ENCODE measurements around the gene PSME1. TPM values are rescaled to one million over a fixed set of nuclear protein-coding genes. Genes with fewer than 3 reads are reported as not detected.
A peak's percentile ranks its signal among the peaks of the same experiment; 100 is the strongest.

The PSME1 gene
- total RNA-seq, 2 donors from 2014 or later = 78.4 to 93.7 TPM

DNA sequence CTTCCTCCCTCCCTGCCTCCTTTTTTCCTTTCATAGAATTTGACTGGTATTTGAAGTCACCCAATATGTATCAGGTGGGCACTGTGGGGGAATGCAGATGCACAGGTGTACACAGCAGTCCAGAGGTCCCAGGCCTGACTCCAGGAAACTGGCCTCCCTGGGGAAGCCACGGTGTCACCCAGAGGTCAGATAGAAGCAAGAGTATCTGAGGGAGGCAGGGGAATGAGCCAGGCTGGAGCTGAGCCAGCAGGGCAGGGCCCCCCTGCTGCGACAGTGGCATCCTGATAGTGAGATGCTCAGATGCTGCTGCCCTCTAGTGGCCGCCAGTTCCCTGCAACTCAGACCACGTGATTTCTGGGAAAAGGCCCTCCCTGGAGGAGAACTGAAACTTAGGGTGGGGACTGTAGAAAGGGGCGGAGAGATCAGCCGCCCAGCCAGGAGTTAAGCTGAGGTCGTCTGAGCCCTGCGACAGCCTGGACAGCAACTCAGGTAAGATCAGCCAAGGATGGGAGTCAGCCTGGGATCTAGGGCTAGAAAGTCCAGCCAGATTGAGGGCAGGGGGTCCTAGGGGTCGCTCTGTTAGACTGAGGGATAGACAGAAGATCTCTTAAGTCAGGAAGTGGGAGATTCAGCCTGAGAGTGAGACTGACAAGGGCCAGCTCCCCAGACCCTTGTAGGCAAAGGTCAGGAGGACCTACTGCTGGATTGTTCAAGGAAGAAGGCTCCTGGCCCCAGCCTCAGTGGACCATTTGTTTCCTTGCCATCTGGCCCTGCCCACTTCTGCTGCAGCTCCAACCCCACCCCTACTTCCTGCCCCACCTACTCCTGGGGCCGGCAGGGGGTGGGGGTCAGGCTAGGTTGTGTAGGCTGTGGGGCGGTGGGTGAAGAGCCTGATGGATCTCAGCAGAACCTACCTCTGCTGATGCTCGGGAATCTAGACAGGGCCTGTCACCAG, 25.1 kb downstream of the PSME1 start, which contains the start of gene IRF9:
IRF9 (plus strand) TSS at position 416 of the 955 bp plus-strand sequence. CDS start 880 bp downstream, outside the sequence.
- 1 to 2% methylated on average over 11 to 12 of the region's 12 CpGs for WGBS, 2 donors
- intact Hi-C loops (cut with DNase I) = loop anchor here (10.0 kb wide), 1 partner anchor 106 kb away; the partner anchor contains the start of gene CARMIL3

DNA sequence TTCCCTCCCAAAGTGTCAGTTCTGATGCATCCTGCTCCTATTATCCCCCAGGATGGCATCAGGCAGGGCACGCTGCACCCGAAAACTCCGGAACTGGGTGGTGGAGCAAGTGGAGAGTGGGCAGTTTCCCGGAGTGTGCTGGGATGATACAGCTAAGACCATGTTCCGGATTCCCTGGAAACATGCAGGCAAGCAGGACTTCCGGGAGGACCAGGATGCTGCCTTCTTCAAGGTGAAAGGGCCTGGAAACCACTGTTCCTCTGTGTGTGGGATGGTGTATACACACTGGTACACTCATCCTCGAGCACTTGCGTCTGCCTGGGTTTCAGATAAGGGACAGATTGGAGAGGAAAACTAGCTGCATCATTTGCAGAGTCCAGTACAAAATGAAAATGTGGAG, 26.1 kb downstream of the PSME1 start:
- TF ChIP-seq POLR2A (IDR thresholded peaks at IDR 0.05) = no peak
- TF ChIP-seq, protein P1, sequence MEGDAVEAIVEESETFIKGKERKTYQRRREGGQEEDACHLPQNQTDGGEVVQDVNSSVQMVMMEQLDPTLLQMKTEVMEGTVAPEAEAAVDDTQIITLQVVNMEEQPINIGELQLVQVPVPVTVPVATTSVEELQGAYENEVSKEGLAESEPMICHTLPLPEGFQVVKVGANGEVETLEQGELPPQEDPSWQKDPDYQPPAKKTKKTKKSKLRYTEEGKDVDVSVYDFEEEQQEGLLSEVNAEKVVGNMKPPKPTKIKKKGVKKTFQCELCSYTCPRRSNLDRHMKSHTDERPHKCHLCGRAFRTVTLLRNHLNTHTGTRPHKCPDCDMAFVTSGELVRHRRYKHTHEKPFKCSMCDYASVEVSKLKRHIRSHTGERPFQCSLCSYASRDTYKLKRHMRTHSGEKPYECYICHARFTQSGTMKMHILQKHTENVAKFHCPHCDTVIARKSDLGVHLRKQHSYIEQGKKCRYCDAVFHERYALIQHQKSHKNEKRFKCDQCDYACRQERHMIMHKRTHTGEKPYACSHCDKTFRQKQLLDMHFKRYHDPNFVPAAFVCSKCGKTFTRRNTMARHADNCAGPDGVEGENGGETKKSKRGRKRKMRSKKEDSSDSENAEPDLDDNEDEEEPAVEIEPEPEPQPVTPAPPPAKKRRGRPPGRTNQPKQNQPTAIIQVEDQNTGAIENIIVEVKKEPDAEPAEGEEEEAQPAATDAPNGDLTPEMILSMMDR (IDR thresholded peaks at IDR 0.05) = no peak
- intact Hi-C loops (cut with DNase I) = loop anchor here (10.0 kb wide), 1 partner anchor 107 kb away; the partner anchor contains the start of gene CARMIL3
- DNase-seq (no peak), ATAC-seq (no peak)
- WGBS, 2 donors = 52 to 58% methylated on average over 8 of the region's 8 CpGs
- peak overlapping the region in 3 of 4 donors; percentile 79 to 89 (median 88) for H3K27ac ChIP-seq
- peaks cover 35% of the 10 kb centered on the region for H3K4me1 ChIP-seq
- peak overlapping the region in 1 of 2 donors; percentile 39 for H3K4me3 ChIP-seq
- H3K27me3 ChIP-seq = no peaks in the 10 kb centered on the region
- H3K36me3 ChIP-seq (replicated peaks in 1 of 2; ENCODE audit: insufficient read depth in 1 of 2, low read depth in 2 of 2) = peaks cover 7 to 38% of the 10 kb centered on the region in 2 donors
- H3K9me3 ChIP-seq = no peaks in the 10 kb centered on the region

More for the DNA sequence above, 25.1 kb downstream of the PSME1 start, which contains the start of gene IRF9:
- DNase-seq = peak; percentile 97 to 98 (median 98)
- peaks cover 35% of the 10 kb centered on the region for H3K4me1 ChIP-seq
- H3K4me3 ChIP-seq = peak within 1 kb of the TSS; percentile 39 to 48
- H3K27me3 ChIP-seq = no peaks in the 10 kb centered on the region
- peak within 1 kb of the TSS; percentile 79 to 89 (median 84) for H3K27ac ChIP-seq
- H3K36me3 ChIP-seq (replicated peaks in 1 of 2; ENCODE audit: insufficient read depth in 1 of 2, low read depth in 2 of 2) = peaks cover 10 to 44% of the 10 kb centered on the region in 2 donors
- H3K9me3 ChIP-seq = no peaks in the 10 kb centered on the region
- TF ChIP-seq POLR2A (IDR thresholded peaks at IDR 0.05) = peak; percentile 10 to 81 (median 79)
- TF ChIP-seq, protein P1 (IDR thresholded peaks at IDR 0.05) = peak; percentile 91 to 99 (median 98)
- ATAC-seq = peak; percentile 95

DNA sequence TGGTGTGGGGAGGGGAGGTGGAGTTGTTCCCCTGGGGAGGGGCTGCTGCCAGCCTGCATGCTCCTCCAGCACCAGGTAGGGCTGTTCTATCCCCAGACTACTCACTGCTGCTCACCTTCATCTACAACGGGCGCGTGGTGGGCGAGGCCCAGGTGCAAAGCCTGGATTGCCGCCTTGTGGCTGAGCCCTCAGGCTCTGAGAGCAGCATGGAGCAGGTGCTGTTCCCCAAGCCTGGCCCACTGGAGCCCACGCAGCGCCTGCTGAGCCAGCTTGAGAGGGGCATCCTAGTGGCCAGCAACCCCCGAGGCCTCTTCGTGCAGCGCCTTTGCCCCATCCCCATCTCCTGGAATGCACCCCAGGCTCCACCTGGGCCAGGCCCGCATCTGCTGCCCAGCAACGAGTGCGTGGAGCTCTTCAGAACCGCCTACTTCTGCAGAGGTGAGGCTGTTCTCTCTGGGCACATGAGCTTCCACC, 28.6 kb downstream of the PSME1 start:
- intact Hi-C loops (cut with DNase I) = loop anchor here (10.0 kb wide), 1 partner anchor 110 kb away; the partner anchor contains the start of gene CARMIL3
- TF ChIP-seq, protein P1 (IDR thresholded peaks at IDR 0.05) = no peak
- no peak for TF ChIP-seq POLR2A (IDR thresholded peaks at IDR 0.05)
- Histone ChIP-seq H3K27me3 (no peaks in the 10 kb centered on the region), H3K4me1 (peaks cover 35% of the 10 kb centered on the region), H3K4me3 (no peak overlapping the region), H3K9me3 (no peaks in the 10 kb centered on the region), H3K36me3 (replicated peaks in 1 of 2; ENCODE audit: insufficient read depth in 1 of 2, low read depth in 2 of 2) (peaks cover 5 to 32% of the 10 kb centered on the region in 2 donors), H3K27ac (no peak overlapping the region)
- ATAC-seq (no peak), DNase-seq (no peak)
- WGBS, 2 donors = 82 to 87% methylated on average over 3 to 13 of the region's 14 CpGs

DNA sequence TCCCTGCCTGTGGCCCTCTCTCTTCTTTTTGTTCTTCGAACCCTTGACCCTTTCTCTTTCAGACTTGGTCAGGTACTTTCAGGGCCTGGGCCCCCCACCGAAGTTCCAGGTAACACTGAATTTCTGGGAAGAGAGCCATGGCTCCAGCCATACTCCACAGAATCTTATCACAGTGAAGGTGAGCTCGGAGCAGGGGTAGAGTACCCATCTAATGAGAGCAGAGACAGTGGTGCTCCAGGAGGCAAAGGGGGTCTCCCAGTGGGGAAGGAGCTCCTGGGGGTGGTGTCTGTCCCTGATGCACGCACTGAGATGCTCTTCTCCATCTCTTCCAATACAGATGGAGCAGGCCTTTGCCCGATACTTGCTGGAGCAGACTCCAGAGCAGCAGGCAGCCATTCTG, 29.8 kb downstream of the PSME1 start:
- Histone ChIP-seq H3K27ac (no peak overlapping the region), H3K4me1 (peaks cover 23% of the 10 kb centered on the region), H3K4me3 (no peak overlapping the region), H3K27me3 (no peaks in the 10 kb centered on the region), H3K9me3 (no peaks in the 10 kb centered on the region), H3K36me3 (replicated peaks in 1 of 2; ENCODE audit: insufficient read depth in 1 of 2, low read depth in 2 of 2) (peaks cover 5 to 32% of the 10 kb centered on the region in 2 donors)
- no peak for ATAC-seq
- no peak for TF ChIP-seq POLR2A (IDR thresholded peaks at IDR 0.05)
- TF ChIP-seq, protein P1 (IDR thresholded peaks at IDR 0.05) = no peak
- intact Hi-C loops (cut with DNase I) = loop anchor here (10.0 kb wide), 1 partner anchor 111 kb away; the partner anchor contains the start of gene CARMIL3
- 86 to 89% methylated on average over 5 of the region's 5 CpGs for WGBS, 2 donors
- no peak for DNase-seq
